DMS53 (cell line): ENCODE results near the gene EVC.
"Not testable (repeated sequence)": the region's sequence is repeated elsewhere in the genome, so short reads cannot be mapped to it uniquely, and the experiment has no call there.

ENCODE experiments used
- DNase-seq: peaks from one replicate; lab custom pipeline; 2025; lab: John Stamatoyannopoulos, UW

EVC gene

GRCh38 chr4:5708449-5709206, 2.4 kb upstream of the EVC start, which contains the start of gene EVC2:
TSS of gene EVC2 (minus strand) at chr4:5708559. CDS start at chr4:5708513, 46 bp downstream.
- peak; percentile 82 for DNase-seq

DNA sequence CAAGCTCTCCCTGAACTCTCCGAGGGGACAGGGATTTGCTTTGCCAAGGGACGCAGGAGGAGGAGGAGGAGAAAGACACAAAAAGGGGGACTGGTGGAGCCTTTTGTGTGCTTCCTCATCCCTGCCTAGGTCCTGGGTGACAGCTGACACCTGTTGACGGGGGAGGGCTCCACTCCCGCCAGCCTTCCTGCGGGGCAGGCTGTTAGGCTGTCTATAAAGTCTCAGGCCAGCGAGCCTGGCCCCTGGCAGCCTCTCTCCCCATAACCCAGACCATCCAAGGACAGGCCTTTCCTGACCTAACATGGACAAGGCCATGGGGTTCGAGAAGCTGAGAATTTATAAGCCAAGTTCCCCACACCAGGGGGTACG, 1.8 kb upstream of the EVC start:
- peak; percentile 82 for DNase-seq

- peak; percentile 79 for DNase-seq
These were observed 688 bp upstream of the EVC start for GRCh38 chr4:5710065-5710960.

GRCh38 chr4:5711479-5712184, 631 bp downstream of the EVC start:
- DNase-seq, result no peak

DNA sequence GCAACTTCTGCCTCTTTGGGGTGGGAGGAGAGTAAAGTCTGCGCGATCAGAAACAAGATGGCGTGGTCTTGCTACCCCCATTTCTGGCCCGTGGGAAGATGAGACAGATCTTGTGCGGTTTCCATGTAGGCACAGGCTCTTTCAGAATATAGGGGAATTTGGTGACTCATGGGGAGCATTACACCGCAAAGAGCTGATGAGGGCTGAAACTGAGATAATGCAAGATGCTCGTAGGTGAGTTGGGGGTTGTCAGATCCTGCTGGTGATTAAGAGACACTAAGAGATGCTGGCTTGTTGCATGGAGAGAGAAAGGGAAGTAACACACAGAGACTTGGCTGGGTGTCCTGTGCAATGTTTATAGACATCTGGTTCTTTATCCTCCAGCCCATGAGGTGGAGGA, 1.5 kb downstream of the EVC start:
- no peak for DNase-seq

GRCh38 chr4:5712931-5713330, 1.9 kb downstream of the EVC start:
- DNase-seq, result no peak

DNA sequence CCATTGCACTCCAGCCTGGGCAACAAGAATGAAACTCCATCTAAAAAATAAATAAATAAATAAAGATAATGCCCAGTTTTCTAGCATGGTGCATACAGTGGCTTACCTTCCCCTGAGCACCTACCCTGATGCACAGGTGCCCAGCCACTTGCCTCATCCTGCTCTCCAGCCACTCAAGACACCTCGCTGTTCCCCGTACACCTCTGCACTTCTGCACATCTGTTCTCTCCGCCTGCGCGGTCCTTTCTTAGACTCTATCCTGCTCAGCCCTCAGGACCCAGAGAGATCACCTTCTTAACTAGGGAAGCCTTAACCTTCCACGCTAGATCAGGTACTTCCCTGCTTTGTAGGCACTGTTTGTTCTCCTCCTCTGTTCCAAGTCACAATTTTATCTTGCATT, 2.9 kb downstream of the EVC start:
- DNase-seq, result no peak

GRCh38 chr4:5715357-5715756, 4.4 kb downstream of the EVC start:
- DNase-seq, result no peak

- DNase-seq, result no peak
These were observed 5.4 kb downstream of the EVC start for GRCh38 chr4:5716391-5716790.

- DNase-seq, result no peak
These were observed 6.6 kb downstream of the EVC start for GRCh38 chr4:5717449-5718158.

GRCh38 chr4:5718411-5718810, 7.4 kb downstream of the EVC start:
- no peak for DNase-seq

GRCh38 chr4:5719350-5720055, 8.5 kb downstream of the EVC start:
- DNase-seq, result no peak

DNA sequence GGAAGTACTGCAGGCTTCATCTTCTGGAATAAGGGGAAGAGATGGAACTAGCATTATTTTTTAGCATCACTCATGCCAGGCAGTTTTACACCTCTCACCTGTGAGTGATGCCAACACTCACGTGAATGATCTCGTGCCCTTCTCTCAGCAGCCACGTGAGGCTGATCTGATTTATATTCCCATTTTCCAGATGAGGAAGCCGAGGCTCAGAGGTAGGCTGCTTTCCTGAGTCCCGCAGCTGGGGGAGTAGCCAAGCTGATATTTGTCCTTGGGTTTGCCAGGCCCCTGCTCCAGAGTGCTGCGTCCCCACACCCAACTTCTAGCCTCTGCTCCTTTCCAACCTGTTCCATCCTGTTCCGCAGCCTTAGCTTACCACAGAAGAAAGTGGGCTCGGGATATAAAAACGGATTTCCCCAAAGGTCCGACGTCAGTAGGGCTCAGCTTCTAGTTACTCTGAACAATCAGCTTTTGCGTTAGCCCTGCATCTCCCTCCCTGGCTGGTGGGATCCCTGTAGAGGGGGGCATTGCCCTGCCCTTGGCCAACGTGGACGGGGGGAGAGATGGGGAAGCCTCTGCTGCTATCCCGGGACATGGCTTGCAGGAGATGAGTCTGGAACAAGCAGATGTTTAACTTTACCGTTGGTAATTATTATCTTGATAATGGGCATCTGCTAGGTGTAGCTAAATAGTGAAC, 9.3 kb downstream of the EVC start:
- no peak for DNase-seq

DNA sequence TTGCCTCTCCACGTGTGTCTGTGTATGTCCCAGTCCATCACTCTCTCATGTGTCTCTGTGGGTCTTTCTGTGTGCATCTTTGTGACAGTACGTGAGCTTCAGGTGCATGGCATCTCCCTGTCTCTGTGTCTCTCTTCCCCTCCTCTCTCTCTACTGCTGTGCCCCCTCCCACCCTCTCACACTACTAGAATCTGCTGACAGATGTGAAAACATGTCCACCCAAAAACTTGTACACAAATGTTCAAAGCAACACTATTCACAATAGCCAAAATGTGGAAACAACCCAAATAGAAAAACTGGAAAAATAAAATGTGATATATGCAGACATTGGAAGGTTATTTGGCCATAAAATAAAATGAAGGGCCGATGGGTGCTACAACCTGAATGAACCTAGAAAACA, 10.0 kb downstream of the EVC start:
- DNase-seq, result no peak

DNA sequence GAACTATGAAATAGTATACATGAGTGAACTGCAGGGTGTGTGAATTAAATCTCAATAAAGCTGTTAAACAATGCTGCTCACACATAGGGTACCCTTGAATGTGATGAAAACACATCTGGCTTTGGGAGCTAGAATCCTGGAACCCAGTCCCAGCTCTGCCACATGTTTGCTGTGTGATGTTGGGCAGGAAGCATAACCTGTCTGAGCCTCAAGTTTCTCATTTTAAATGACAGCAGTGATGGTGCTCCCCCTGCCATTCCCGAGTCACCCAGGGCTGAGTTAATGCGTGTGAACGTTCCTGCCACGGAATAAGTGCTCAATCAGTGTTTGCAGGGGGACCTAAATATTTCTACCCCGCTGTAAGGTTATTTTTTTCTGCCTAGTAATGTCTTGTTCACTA, 10.9 kb downstream of the EVC start:
- no peak for DNase-seq

GRCh38 chr4:5722328-5722727, 11.3 kb downstream of the EVC start:
- peak; percentile 39 for DNase-seq

DNA sequence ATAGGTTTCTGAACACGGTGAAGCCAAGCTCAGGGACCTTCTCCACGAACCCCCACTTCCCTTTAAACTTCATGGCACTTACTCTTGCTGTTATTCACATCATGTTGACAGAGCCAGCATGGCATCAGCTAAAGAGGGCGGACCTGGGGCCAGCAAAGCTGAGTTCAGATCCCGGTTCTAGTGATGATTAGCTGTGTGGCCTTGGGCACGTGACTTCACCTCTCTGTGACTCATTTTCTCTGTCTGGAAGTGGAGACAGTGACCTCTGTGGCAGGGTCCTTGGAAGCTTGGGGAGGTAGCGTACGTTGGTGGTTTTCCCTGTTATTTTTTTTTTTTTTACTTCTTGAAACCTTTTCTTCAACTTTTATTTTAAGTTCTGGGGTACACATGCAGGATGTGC, 13.4 kb downstream of the EVC start:
- no peak for DNase-seq

DNA sequence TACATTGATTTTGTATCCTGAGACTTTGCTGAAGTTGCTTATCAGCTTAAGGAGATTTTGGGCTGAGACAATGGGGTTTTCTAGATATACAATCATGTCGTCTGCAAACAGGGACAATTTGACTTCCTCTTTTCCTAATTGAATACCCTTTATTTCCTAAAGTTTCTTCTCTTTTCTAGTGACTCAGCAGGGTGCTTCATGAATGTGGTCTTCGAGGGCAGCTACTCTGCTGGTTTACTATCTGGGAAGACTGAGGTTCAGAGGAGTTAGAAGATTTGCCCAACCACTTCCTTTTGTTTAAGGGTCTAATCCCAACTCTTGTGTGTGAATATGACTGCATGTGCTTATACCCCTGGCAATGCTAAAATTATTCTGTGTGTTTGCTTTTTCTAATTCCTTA, 17.4 kb downstream of the EVC start:
- DNase-seq, result not testable (repeated sequence)

GRCh38 chr4:5730436-5730835, 19.4 kb downstream of the EVC start:
- DNase-seq, result no peak
